Skeletal muscle satellite cell (primary cell): ENCODE data around the gene DHRS11. TPM values are rescaled to one million over a fixed set of nuclear protein-coding genes. Genes with fewer than 3 reads are reported as not detected.

ENCODE experiments used
- H3K27me3 ChIP-seq: 2 replicates; pipeline ENCODE4 v1.7.0; 2013; ENCODE audit warnings: low read length; ENCODE audit not compliant: control insufficient read depth, insufficient read depth
- H3K36me3 ChIP-seq: 2 replicates; pipeline ENCODE4 v1.7.0; 2013; ENCODE audit warnings: mild to moderate bottlenecking, control low read depth, low read length; ENCODE audit not compliant: insufficient read depth
- H3K4me1 ChIP-seq: 2 replicates; pipeline ENCODE4 v1.7.0; 2013; ENCODE audit warnings: low read length; ENCODE audit not compliant: control insufficient read depth, insufficient read depth
- H3K4me2 ChIP-seq: 2 replicates; pipeline ENCODE4 v1.7.0; 2013; ENCODE audit warnings: mild to moderate bottlenecking, low read length
- H3K4me3 ChIP-seq: 2 replicates; pipeline ENCODE4 v1.7.0; 2013; ENCODE audit warnings: low read length
- H3K9ac ChIP-seq: 2 replicates; pipeline ENCODE4 v1.7.0; 2013; ENCODE audit warnings: mild to moderate bottlenecking, low read depth, low read length, moderate library complexity
- H3K9me3 ChIP-seq: replicated peaks from 2 replicates; pipeline ENCODE4 v1.7.0; 2013; ENCODE audit warnings: mild to moderate bottlenecking, control low read depth, low read length
- total RNA-seq: library from RNA; depleted of rRNA; stranded (reverse); fragments of >200 nt; gene quantifications from 2 replicates; pipeline ENCODE4 v1.2.3, GENCODE V29; 2012; rRNA removed

DHRS11 gene, protein sequence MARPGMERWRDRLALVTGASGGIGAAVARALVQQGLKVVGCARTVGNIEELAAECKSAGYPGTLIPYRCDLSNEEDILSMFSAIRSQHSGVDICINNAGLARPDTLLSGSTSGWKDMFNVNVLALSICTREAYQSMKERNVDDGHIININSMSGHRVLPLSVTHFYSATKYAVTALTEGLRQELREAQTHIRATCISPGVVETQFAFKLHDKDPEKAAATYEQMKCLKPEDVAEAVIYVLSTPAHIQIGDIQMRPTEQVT
- total RNA-seq: 7.6 and 9.4 TPM in 2 replicates

DNA sequence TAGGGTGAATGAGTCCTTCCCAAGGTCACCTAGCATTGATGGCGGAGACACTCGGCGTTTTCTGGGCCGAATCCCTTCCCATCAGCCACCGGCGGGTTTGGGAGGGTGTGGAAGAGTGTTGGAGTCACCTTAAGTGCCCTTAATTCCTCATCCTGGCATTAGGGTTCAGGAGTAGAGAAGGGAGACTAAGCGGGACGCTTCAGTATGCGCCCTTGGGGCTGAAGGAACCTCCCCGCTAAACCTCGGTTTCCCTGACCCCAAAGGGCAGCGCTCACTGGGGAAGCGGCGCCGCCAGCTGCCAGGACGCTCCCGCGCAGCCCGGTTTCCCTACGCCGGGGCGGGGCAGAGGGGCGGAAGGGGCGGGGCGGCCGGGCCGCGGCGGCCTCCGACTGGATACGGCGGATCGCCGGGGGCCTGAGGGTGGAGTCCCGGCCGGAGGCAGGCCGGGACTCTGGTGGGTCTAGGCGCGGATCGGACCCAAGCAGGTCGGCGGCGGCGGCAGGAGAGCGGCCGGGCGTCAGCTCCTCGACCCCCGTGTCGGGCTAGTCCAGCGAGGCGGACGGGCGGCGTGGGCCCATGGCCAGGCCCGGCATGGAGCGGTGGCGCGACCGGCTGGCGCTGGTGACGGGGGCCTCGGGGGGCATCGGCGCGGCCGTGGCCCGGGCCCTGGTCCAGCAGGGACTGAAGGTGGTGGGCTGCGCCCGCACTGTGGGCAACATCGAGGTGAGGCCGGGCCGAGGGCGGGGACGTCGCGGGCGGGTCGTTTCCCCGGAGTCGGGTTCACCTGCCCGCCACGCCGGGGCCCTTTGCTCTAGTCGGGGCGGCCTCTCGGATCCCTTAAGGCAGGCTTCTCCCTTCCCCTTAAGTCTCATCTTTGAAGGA lies at the start of gene DHRS11:
Gene DHRS11 (plus strand): TSS at position 446 of the 882 bp plus-strand sequence. CDS start 131 bp downstream, at position 577.
- Histone ChIP-seq H3K9me3 (no peaks in the 10 kb centered on the region), H3K9ac (peak within 1 kb of the TSS; percentile 87), H3K4me1 (peaks cover 14% of the 10 kb centered on the region), H3K4me2 (peak within 1 kb of the TSS; percentile 92), H3K4me3 (peak within 1 kb of the TSS; percentile 88), H3K27me3 (no peaks in the 10 kb centered on the region), H3K36me3 (peaks cover 40% of the 10 kb centered on the region)

DNA sequence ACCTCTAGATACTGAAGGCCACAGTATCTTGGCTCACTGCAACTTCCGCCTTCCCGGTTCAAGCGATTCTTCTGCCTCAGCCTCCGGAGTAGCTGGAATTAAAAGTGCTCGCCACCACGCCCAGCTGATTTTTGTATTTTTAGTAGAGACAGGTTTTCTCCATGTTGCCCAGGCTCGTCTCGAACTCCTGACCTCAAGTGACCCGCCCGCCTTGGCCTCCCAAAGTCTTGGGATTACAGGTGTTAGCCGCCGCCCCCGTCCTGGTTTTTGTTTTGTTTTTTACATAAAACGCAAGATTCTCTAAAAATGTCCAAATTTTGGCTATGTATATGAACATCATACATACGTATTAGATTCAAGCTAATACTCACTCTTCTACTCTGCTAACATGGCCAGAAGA lies 48.9 kb upstream of the DHRS11 start:
- no peak overlapping the region for H3K4me3 ChIP-seq

DNA sequence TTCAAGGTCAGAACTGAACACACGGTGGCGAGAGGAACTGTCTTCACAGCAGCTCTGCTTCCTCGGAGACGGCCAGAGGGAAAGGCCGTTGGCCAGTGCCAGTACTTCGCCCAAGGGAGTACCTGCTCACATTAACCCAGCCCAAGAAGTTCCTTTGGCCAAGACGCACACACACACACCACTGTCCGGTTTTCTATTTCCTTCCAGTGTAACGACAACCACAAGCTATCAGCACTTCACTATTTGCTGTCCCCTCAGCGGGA lies 47.7 kb upstream of the DHRS11 start:
- H3K4me2 ChIP-seq: peak overlapping the region; percentile 89
- H3K27me3 ChIP-seq: no peaks in the 10 kb centered on the region
- H3K9ac ChIP-seq: peak overlapping the region; percentile 100
- H3K4me1 ChIP-seq: peaks cover 17% of the 10 kb centered on the region
- peak overlapping the region; percentile 95 for H3K4me3 ChIP-seq
- H3K9me3 ChIP-seq: no peaks in the 10 kb centered on the region
- peaks cover 10% of the 10 kb centered on the region for H3K36me3 ChIP-seq

More for the DNA sequence above, 48.9 kb upstream of the DHRS11 start:
- Histone ChIP-seq H3K9me3 (no peaks in the 10 kb centered on the region), H3K4me2 (no peak overlapping the region), H3K27me3 (no peaks in the 10 kb centered on the region), H3K36me3 (peaks cover 15% of the 10 kb centered on the region), H3K9ac (no peak overlapping the region), H3K4me1 (peaks cover 12% of the 10 kb centered on the region)

DNA sequence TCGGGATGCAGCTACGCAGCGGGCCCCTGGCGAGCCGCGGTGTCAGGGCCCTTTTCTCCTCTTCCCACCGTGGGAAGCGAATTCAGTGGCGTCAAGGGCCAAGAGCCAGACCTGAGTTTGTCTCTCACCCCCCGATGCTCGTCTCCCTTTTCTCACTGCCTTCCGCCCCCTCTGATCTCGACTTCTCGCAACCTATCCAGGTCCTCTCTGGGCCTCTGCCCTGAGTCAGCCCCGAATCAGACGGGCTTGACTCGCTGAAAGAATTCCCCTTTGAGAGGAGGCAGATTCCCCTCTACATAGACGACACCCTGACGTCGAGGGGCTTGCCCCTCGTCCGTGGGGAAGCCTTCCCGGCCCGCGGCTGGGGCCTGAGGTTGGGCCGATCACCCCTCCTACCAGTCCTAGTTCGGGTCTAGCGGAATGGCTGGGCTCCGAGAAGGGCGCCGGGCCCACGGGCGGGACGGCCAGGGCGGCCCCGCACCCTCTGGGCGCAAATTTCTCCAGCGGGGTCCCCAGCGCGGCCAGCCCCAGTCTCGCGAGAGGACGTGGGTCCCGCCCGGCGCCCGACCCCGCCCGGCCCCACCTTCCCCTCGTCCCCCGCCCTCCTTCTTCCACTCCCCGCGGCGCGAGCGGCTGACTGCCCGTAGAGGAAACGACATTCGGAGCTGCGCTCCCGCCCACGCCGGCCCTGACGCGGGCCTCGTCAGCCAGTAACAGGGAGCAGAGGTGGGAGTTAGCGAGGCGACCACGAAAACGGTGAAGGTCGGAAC lies 47.2 kb upstream of the DHRS11 start, which contains the start of gene GGNBP2:
Gene GGNBP2 (plus strand): TSS at position 613 of the 770 bp plus-strand sequence. CDS start 806 bp downstream, outside the sequence.
- Histone ChIP-seq H3K4me2 (peak within 1 kb of the TSS; percentile 89), H3K27me3 (no peaks in the 10 kb centered on the region), H3K4me1 (peaks cover 17% of the 10 kb centered on the region), H3K9me3 (no peaks in the 10 kb centered on the region), H3K36me3 (peaks cover 12% of the 10 kb centered on the region), H3K9ac (peak within 1 kb of the TSS; percentile 100), H3K4me3 (peak within 1 kb of the TSS; percentile 95)

DNA sequence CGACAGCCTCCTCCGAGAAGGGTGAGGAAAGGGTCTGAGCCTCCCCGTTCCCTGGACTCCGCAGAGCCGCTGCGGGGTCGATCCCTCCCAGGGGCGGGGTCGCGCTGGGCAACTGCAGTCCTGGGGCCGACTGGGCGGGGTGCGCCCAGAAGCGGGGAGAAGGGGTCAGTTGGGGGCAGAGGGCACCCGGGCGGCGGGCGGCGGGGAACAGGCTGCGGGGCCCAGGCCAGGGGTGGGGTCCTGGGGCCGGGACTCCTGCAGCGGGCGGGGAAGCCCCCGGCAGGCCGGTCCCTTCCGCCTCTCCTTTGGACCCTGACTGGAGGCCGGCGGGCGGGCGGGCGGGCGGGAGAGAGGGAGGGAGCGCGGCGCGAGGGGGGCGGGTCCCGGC lies 46.6 kb upstream of the DHRS11 start:
- Histone ChIP-seq H3K9ac (peak overlapping the region; percentile 100), H3K4me1 (peaks cover 17% of the 10 kb centered on the region), H3K9me3 (no peaks in the 10 kb centered on the region), H3K27me3 (no peaks in the 10 kb centered on the region), H3K4me3 (peak overlapping the region; percentile 95), H3K4me2 (peak overlapping the region; percentile 77), H3K36me3 (peaks cover 14% of the 10 kb centered on the region)

DNA sequence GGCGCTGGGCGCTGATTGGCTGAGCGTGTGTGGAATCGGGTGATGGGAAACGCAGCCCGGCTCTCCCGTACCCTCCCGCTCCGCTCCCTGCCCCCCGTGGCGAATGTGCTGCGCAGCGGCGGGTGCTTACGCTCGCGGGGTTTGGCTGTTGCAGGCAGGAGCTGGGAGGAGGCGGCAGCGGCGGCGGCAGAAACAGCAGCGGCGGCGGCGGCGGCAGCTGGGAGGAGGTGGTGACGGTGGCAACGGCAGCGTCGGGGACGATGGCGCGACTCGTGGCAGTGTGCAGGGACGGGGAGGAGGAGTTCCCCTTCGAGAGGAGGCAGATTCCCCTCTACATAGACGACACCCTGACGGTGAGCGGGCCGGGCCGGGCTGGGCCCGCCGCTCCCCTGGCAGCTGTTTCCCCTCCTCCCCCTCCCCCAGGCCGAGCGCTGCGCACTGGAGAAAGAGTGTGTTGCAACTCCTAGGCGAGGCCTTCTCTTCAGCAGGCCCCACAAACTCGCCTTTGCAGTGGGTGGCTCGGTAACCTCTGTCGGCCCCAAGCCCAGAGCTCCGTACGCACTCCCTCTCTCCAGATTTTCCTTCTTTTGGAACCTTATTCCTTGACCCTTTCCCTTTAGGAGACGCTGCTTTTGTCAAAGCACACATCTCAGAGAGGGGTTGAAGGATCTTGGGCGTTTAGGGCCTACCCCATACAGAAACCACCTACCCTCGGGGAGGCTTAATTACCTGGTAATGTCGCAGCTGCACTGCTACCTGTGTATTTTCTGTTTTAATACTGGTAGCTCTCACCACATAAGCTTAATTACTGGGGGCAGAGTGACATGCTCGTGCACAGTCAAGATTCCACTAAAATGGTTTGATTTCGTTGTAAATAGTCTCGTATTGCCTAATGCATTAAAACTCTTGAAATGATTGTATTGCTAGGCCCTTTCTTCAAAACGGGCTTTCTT lies 45.9 kb upstream of the DHRS11 start:
- peak overlapping the region; percentile 84 for H3K4me2 ChIP-seq
- peak overlapping the region; percentile 95 for H3K4me3 ChIP-seq
- no peaks in the 10 kb centered on the region for H3K9me3 ChIP-seq
- H3K4me1 ChIP-seq: peaks cover 17% of the 10 kb centered on the region
- peaks cover 14% of the 10 kb centered on the region for H3K36me3 ChIP-seq
- no peaks in the 10 kb centered on the region for H3K27me3 ChIP-seq
- H3K9ac ChIP-seq: peak overlapping the region; percentile 98

DNA sequence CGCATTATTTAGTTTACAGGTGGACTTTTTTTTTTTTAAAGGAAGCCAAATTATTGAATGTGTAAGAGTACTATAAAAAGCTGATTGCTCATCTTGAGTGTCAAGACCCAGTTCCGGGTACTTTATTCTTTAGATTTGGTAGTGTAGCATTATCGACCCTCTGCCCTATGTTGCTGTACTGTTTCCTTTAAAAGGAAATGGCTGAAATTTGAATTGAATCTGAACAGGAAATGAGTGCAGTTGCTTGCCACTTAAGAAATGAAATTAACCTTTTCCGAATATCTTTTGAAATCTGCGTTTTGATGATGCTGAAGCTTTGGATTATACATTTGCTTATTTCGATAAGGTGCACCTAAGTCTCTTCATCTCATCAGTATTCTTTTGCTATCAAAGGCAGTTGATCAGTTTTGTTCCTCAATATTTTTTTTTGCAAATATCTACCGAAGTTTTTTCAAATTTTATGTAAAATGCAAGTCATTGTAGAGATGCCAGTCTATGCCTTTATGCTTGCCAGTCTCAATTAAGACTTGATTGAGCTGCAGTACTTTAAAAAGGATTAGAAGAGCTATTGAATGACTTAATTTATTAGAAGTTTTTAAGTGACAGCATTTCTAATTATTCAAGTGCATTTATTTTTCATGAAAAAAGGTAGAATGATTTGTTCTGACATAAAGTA lies 45.1 kb upstream of the DHRS11 start:
- Histone ChIP-seq H3K4me1 (peaks cover 17% of the 10 kb centered on the region), H3K27me3 (no peaks in the 10 kb centered on the region), H3K9me3 (no peaks in the 10 kb centered on the region), H3K9ac (peak overlapping the region; percentile 98), H3K36me3 (peaks cover 14% of the 10 kb centered on the region), H3K4me2 (peak overlapping the region; percentile 84), H3K4me3 (peak overlapping the region; percentile 95)

DNA sequence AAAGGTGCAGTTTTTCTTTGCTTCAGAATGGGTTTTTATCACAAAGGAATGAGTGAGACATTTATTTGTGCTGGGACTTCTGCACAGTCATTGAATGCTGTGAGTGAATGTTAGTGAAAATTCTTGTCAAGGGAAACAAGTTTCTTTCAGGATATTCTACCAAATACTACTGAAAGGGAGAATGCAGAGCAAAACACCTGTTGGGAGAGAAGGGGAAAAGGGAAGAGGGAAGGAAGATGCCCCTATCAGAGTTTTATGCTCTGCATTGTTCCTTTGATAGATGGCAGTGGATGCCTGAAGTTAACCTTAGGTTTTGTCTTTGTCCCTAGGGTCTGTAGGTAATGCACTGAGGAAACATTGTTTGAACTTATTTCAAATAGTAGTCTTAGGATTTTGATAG lies 43.9 kb upstream of the DHRS11 start:
- Histone ChIP-seq H3K27me3 (no peaks in the 10 kb centered on the region), H3K9ac (peak overlapping the region; percentile 98)

DNA sequence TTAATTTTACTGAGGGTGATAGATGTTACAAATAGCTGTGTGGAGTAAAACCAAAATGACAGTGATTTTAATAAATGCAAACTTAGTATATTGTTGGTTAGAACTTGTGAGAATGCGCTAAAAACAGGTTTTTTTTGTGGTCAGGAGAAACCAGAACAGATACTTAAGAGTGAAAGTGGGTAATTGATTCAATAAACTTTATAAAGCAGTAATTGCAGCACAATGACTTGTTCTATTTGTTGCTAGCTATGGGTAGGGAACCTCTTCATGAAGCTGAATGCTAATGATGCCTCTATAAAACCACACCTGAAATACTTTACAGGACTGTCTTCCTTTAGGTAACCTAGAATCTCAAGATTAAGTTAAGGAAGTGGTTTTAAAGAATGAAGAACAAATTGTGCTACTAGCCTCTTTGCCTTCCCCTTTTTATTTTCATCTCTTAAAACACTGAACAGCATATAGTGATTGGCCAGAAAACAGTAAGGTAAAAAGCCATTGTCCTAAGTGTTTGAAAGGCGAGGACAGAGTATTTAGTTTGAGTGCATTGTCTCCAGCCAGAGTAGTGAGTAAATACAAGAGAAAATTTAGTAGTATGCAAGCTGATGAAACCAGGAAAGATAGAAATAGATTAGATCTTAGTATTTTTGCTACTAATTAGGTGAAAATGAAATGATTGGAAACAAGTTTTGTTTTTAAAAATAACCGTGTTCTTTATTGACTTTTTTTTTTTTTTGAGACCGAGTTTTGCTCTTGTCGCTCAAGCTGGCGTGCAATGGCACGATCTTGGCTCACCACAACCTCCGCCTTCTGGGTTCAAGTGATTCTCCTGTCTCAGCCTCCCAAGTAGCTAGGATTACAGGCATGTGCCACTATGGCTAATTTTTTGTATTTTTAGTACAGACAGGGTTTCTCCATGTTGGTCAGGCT lies 40.9 kb upstream of the DHRS11 start:
- H3K4me1 ChIP-seq: peaks cover 10% of the 10 kb centered on the region
- H3K27me3 ChIP-seq: no peaks in the 10 kb centered on the region
- H3K36me3 ChIP-seq: peaks cover 26% of the 10 kb centered on the region
- no peaks in the 10 kb centered on the region for H3K9me3 ChIP-seq
- H3K4me3 ChIP-seq: no peak overlapping the region
- H3K4me2 ChIP-seq: no peak overlapping the region
- no peak overlapping the region for H3K9ac ChIP-seq

More for the DNA sequence above, 43.9 kb upstream of the DHRS11 start:
- Histone ChIP-seq H3K4me3 (peak overlapping the region; percentile 95), H3K4me1 (peaks cover 17% of the 10 kb centered on the region), H3K9me3 (no peaks in the 10 kb centered on the region), H3K4me2 (peak overlapping the region; percentile 84), H3K36me3 (peaks cover 14% of the 10 kb centered on the region)
